ENCODE measurements around the gene TPPP2.

The TPPP2 gene

GRCh38 chr14:21054123-21054767 is 24.2 kb downstream of the TPPP2 start:
- Histone ChIP-seq H3K4me3 (ENCODE audit: low read depth, low read length) (no peak overlapping the region), H3K9me3 (ENCODE audit: control insufficient read depth, insufficient read depth, low read depth, low read length) (no peaks in the 10 kb centered on the region), H3K27ac (ENCODE audit: extremely low read depth, low read depth, low read length) (no peak overlapping the region), H3K36me3 (ENCODE audit: control insufficient read depth in 2 of 2, insufficient read depth in 1 of 2, low read length in 2 of 2) (no peaks in the 10 kb centered on the region), H3K4me1 (ENCODE audit: control insufficient read depth, insufficient read depth, low read length) (no peaks in the 10 kb centered on the region)
- no peak for TF ChIP-seq ZSCAN18 (tag by site-specific recombination; IDR thresholded peaks at IDR 0.05)
- TF ChIP-seq KLF17 (tag by site-specific recombination; IDR thresholded peaks at IDR 0.05): no peak
- no peak for TF ChIP-seq ZNF121 (tag by site-specific recombination; IDR thresholded peaks at IDR 0.05)
- no peak for TF ChIP-seq ZNF211 (tag by site-specific recombination; IDR thresholded peaks at IDR 0.05; ENCODE audit: low read depth)
- no peak for TF ChIP-seq ZNF362 (tag by site-specific recombination; IDR thresholded peaks at IDR 0.05)
- no peak for TF ChIP-seq ZNF560 (tag by site-specific recombination; IDR thresholded peaks at IDR 0.05; ENCODE audit: borderline replicate concordance)
- TF ChIP-seq ZNF335 (tag by site-specific recombination; conservative IDR thresholded peaks at IDR 0.05): no peak
- TF ChIP-seq ZNF555 (tag by site-specific recombination; conservative IDR thresholded peaks at IDR 0.05): no peak
- no peak for TF ChIP-seq ZNF138 (tag by site-specific recombination; IDR thresholded peaks at IDR 0.05; ENCODE audit: borderline replicate concordance)
- no peak for TF ChIP-seq ZNF785 (tag by site-specific recombination; IDR thresholded peaks at IDR 0.05)
- TF ChIP-seq ZNF571 (tag by site-specific recombination; IDR thresholded peaks at IDR 0.05): no peak
- ChIA-PET POLR2A (interaction anchor here (0.6 kb wide), 1 partner anchor 55 kb away, joined by 3 read pairs; the partner anchor contains the start of gene SLC39A2), CTCF (interaction anchor here (0.6 to 0.8 kb wide), 4 partner anchors 38 to 83 kb away, joined by 3 to 5 read pairs (median 4); no protein-coding TSS in a partner anchor)

- Histone ChIP-seq H3K9me3 (ENCODE audit: control insufficient read depth, insufficient read depth, low read depth, low read length) (no peaks in the 10 kb centered on the region), H3K4me3 (ENCODE audit: low read depth, low read length) (no peak overlapping the region), H3K27ac (ENCODE audit: extremely low read depth, low read depth, low read length) (no peak overlapping the region), H3K4me1 (ENCODE audit: control insufficient read depth, insufficient read depth, low read length) (no peaks in the 10 kb centered on the region), H3K36me3 (ENCODE audit: control insufficient read depth in 2 of 2, insufficient read depth in 1 of 2, low read length in 2 of 2) (no peaks in the 10 kb centered on the region)
- POLR2A ChIA-PET: no interaction called here
- no peak for TF ChIP-seq REPIN1 (tag by site-specific recombination; IDR thresholded peaks at IDR 0.05; ENCODE audit: low read depth)
- TF ChIP-seq ZNF626 (tag by site-specific recombination; IDR thresholded peaks at IDR 0.05): no peak
- no peak for TF ChIP-seq ZNF2 (tag by site-specific recombination; IDR thresholded peaks at IDR 0.05)
- no peak for TF ChIP-seq ZNF785 (tag by site-specific recombination; IDR thresholded peaks at IDR 0.05)
- no peak for TF ChIP-seq HOXC10 (CRISPR knock-in tag; IDR thresholded peaks at IDR 0.05)
- no peak for TF ChIP-seq ZNF214 (tag by site-specific recombination; IDR thresholded peaks at IDR 0.05; ENCODE audit: borderline replicate concordance)
- no peak for TF ChIP-seq ZNF585B (tag by site-specific recombination; IDR thresholded peaks at IDR 0.05)
- TF ChIP-seq ZNF664 (tag by site-specific recombination; IDR thresholded peaks at IDR 0.05): no peak
- TF ChIP-seq ZNF157 (tag by site-specific recombination; IDR thresholded peaks at IDR 0.05): no peak
- no peak for TF ChIP-seq GLIS1 (tag by site-specific recombination; IDR thresholded peaks at IDR 0.05)
- no peak for TF ChIP-seq ZNF548 (tag by site-specific recombination; IDR thresholded peaks at IDR 0.05)
- TF ChIP-seq ZBTB44 (tag by site-specific recombination; IDR thresholded peaks at IDR 0.05): no peak
- TF ChIP-seq TSHZ1 (tag by site-specific recombination; IDR thresholded peaks at IDR 0.05; ENCODE audit: borderline replicate concordance): no peak
- TF ChIP-seq ZNF501 (tag by site-specific recombination; IDR thresholded peaks at IDR 0.05): no peak
- CTCF ChIA-PET: interaction anchor here (0.6 kb wide), 1 partner anchor 39 kb away, joined by 3 read pairs; no protein-coding TSS in a partner anchor
These were observed 24.7 kb downstream of the TPPP2 start for GRCh38 chr14:21054768-21055145.
